Stimulated activated CD8-positive, alpha-beta memory T cell treated with anti-CD3 and anti-CD28 coated beads, Interleukin-12 subunit alpha, Interleukin-12 subunit beta, amount 100 ng/mL, for 24 hours (primary cell): Measurements from ENCODE around the gene CIT.
A peak's percentile ranks its signal among the peaks of the same experiment; 100 is the strongest.
"Not testable (repeated sequence)": the region's sequence is repeated elsewhere in the genome, so short reads cannot be mapped to it uniquely, and the experiment has no call there.

Experiments
- DNase-seq: peaks from one replicate; pipeline ENCODE4 v3.0.0-alpha.2; 2020; ENCODE audit errors: extremely low read depth

The CIT gene

GRCh38 chr12:119876761-119877638 is at the start of gene CIT:
Gene CIT, minus strand, starts transcription at chr12:119877320. Its CDS starts 1,152 bp downstream, at chr12:119876168.
- peak; percentile 66 for DNase-seq

DNA sequence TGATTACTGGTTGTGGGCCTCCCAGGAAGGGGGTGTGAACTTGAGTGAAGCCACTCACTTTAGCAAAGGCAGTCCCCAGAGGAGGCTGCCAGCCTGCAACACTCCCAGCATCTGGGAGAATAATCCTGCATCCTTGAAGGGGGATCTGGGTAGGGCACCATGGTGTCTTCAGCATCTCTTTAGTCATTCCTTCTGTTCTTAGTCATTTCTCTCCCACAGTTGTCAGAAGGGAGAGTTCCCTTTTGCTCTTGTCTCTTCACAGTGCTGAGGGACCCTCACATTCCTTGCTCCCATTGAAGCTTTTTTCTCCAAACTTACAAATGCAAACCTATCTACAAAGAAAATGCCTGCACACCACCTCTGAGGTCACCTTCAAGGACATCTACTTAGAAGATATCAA is 48.1 kb upstream of the CIT start:
- DNase-seq, result no peak

DNA sequence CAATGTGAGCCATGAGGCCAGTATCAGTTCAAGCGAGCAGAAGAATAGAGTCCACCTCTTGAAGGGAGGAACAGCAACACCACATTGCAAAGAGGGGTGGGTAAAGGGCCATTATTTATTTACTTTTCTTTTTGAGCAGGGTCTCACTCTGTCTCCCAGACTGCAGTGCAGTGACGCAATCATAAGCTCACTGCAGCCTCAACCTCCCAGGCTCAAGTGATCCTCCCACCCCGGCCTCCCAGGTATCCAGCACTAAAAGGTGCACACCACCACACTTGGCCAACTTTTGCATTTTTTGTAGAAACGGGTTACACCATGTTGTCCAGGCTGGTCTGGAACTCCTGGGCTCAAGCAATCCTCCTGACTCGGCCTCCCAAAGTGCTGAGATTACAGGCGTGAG is 42.9 kb upstream of the CIT start:
- DNase-seq, result no peak

DNA sequence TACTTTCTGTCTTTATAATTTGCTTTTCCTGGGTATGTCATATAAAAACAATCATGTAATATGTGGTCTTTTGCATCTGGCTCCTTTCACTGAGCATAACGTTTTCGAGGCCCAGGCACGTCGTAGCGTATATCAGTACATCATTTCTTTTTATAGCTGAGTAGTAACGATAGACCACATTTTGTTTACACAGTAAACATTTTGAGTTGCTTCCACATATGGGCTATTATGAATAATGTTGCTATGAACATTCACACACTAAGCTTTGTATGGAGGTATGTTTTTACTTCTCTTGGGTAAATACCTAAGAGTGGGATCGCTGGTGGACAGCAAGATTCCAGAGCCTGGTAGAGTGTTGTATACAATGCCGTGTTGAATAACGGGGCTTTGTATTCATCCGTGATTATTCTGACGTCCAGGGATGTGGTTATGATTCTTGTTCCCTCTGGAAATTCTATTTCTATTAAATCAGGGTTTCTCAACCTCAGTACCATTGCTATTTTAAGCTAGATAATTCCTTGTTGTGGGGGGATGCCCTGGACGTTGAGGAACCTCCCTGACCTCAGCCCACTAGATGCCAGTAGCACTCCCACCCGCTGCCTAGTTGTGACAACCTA is 38.9 kb upstream of the CIT start:
- no peak for DNase-seq

DNA sequence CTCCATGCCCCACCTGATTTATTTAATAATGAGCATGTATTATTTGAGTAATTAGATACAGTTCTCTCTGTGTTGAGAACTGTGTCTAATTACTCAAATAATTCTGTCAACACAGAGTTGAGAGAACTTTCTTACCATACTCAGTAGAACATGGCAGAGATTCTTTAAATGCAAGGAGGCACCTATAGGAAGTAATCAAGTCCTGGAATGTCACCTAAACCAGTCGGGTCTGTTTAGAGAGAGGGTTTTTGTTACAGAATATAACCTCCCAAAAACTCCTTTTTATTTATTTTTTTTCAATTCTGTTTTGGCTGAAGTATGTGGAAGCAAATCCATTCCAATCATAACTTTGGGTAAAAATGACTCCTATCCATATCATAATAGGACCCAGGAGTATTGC is 37.5 kb upstream of the CIT start:
- no peak for DNase-seq

DNA sequence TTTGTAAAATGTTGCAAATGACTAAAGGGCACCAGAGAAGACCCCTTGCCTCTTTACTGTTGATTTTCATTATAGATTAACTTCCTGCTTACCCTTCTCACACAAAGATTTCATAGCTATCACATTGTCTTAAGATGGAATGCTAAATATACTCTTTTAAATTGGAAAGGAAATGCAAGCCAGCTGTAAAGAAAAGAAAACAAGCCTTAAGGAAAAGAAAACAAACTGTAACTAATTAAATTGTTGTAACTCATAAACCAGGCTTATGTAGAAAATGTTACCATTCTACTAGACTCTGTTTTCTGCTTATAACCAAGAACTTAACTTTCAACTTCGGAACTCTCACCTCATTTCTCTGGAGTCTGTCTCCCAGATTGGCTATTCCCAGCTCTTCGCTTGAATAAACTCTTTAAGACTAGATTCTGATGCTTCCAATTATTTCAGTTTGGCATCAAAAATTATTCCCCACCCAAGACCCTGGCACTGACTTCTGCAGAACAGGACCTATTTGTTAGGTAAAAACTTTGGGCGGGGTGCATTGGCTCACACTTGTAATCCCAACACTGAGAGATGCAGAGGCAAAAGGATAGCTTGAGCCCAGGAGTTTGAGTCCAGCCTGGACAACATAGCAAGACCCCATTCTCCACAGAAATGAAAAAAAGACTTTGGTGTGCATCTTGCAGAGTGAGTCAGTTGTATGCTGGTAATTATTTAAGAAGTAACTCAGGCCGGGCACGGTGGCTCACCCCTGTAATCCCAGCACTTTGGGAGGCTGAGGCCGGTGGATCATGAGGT is 36.6 kb upstream of the CIT start:
- no peak for DNase-seq

DNA sequence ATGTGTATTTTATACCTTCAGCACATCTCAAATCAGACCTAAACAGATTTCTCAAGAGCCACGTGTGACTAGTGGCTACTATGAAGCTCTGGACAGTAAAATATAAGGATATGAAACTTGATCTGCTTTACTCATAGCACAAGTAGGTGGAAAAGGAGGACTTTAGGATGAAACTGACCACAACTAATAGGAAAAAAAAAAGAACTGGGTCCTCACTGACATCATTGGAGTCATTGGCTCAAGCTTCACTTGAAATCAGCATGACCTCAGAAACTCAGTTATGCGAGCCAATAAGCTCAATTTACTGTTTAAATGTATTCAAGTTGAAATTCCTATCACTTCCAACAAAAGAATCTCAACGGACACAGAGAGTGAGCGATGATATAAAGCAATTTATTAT is 34.1 kb upstream of the CIT start:
- DNase-seq, result no peak

GRCh38 chr12:119910586-119910985 is 33.5 kb upstream of the CIT start:
- DNase-seq, result no peak

DNA sequence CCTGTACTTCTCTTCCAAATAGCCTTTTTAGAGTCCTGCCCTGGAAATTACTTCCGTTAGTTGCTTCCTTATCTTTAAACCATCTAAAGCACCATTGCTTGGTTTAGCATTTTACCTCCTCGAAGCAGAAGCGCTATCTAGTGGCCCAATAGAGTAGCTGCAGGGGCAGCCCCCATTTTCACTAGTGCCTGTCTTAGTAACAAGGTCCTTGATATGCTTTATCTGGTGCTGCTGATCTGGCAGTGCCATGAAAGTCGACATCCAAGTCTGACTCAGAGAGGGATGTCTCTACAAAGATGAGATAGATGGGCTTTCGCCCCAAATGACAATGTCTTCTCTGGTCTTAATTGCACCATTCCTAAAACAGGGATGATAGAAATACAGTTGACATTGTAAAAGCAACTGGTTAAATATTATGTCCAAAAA is 25.0 kb upstream of the CIT start:
- DNase-seq, result peak; percentile 21

DNA sequence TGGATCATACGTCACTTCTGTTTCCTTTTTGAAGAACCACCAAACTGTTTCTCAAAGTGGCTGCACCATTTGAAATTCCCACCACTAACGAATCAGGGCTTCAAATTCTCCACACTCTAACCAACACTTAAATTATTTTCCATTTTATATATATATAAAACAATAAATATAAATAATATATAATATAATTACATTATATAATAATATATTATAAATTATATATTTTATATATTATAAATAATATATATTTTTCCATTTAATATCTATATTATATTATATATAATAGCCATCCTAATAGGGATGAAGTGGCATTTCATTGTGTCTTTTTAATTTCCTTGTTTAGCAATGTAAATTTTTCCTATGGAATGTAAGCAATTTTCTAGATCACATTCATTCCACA is 24.6 kb upstream of the CIT start:
- no peak for DNase-seq

GRCh38 chr12:119894916-119895315 is 17.8 kb upstream of the CIT start:
- DNase-seq, result no peak

GRCh38 chr12:119892611-119893010 is 15.5 kb upstream of the CIT start:
- DNase-seq, result not testable (repeated sequence)

DNA sequence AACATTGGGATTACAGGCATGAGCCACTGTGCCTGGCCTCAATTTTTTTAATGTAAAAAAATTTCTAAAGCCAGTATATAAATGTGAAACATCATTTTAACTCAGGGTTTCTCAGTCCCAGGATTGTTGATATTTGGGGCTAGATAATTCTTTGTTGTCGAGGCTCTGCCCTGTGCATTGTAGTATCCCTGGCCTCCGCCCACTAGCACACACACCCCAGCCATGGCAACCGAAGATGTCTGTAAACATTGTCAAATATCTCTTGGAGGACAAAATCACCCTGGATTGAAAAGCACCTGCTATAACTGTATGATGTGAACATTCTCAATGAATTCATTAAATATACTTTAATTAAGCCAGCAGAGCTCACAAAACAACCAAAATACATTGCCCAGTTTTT is 8.4 kb upstream of the CIT start:
- DNase-seq, result no peak

DNA sequence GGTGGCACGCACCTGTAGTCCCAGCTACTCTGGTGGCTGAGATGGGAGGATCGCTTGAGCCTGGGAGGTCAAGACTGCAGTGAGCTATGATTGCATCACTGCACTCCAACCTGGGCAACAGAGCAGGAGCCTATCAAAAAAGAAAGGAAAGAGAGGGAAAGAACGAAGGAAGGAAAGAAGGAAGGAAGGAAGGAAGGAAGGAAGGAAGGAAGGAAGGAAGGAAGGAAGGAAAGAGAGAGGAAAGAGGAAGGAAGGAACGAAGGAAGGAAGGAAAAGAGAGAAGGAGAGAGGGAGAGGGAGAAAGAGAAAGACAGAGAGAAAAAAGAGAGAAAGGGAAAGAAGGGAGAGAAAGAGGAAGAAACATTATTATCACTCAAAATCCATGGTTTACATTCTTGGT is 6.7 kb upstream of the CIT start:
- not testable (repeated sequence) for DNase-seq

GRCh38 chr12:119883237-119883636 is 6.1 kb upstream of the CIT start:
- DNase-seq, result no peak

- no peak for DNase-seq
These were observed 474 bp upstream of the CIT start for GRCh38 chr12:119877639-119877948.

GRCh38 chr12:119870457-119870856 is 6.7 kb downstream of the CIT start:
- DNase-seq, result no peak

GRCh38 chr12:119869720-119870119 is 7.4 kb downstream of the CIT start:
- no peak for DNase-seq

DNA sequence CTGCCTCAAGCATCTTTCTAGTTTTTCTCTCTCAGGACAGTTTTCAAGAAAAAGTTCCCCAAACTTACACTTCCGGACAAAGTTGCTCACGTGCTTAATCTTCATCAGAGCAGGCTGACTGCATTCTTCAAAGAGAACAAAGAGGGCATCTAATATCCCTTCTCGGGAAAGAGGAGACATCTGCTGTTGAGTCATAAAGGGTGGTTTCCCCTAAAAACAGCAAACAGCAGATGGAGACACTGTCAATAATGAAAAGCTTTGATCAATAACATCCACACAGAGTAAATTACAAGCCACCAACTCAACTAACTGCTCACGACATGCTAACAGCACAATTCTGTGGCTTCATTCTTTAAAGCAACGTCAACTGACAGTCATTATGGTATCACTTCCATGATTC is 8.1 kb downstream of the CIT start:
- DNase-seq, result no peak

GRCh38 chr12:119864591-119864990 is 12.5 kb downstream of the CIT start:
- no peak for DNase-seq

DNA sequence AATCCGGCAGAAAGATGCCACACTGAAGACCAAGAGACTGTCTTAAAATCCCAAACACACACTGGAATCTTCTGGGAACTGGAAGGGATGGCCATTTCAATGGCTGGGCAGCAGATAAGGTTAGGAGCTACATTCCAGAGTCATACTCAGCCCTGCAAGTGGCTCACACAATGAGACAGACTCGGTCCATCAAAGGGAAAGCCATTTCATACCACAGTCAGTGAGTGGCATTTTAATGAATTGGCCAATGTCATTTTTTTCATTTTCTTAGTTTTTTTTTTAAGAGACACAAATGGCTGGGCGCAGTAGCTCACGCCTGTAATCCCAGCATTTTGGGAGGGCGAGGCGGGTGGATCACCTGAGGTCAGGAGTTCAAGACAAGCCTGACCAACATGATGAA is 17.9 kb downstream of the CIT start:
- DNase-seq, result no peak

GRCh38 chr12:119857041-119857591 is 20.0 kb downstream of the CIT start:
- DNase-seq, result no peak
